Neural cell (in vitro differentiated cells): ENCODE data around the gene SUV39H1. TPM values are rescaled to one million over a fixed set of nuclear protein-coding genes. Genes with fewer than 3 reads are reported as not detected.

Source experiments
- H2AFZ ChIP-seq: fragments of 200-600, 300-800 bp; sonication (generic), shearing (Covaris generic); 2 replicates; pipeline ENCODE4 v1.6.0; 2014; ENCODE audit warnings: low read depth, mild to moderate bottlenecking, antibody characterized with exemption, low read length, moderate library complexity
- H3F3A ChIP-seq: fragments of 200-600 bp; shearing (Covaris generic); 2 replicates; pipeline ENCODE4 v1.6.1; 2016; ENCODE audit warnings: mild to moderate bottlenecking, moderate library complexity, mixed read lengths, antibody characterized with exemption, low read length; ENCODE audit not compliant: insufficient read depth, poor library complexity, severe bottlenecking
- H3K27ac ChIP-seq: fragments of 200-600, 300-800 bp; sonication (generic), shearing (Covaris generic); 2 replicates; pipeline ENCODE4 v1.5.1; 2014; ENCODE audit warnings: mild to moderate bottlenecking, low read length, moderate library complexity
- H3K27me3 ChIP-seq: fragments of 300-800, 200-600 bp; sonication (generic), shearing (Covaris generic); 2 replicates; pipeline ENCODE4 v1.6.0; 2014; ENCODE audit warnings: mild to moderate bottlenecking, low read depth, low read length, moderate library complexity; ENCODE audit not compliant: insufficient read depth
- H3K36me3 ChIP-seq: fragments of 300-800, 200-600 bp; sonication (generic), shearing (Covaris generic); 2 replicates; pipeline ENCODE4 v1.5.1; 2014; ENCODE audit warnings: mild to moderate bottlenecking, antibody characterized with exemption, low read length, moderate library complexity; ENCODE audit not compliant: insufficient read depth
- H3K4me2 ChIP-seq: fragments of 300-800, 200-600 bp; sonication (generic), shearing (Covaris generic); 2 replicates; pipeline ENCODE4 v1.6.0; 2014; ENCODE audit warnings: mild to moderate bottlenecking, low read length
- H3K4me3 ChIP-seq: fragments of 300-800, 200-600 bp; sonication (generic), shearing (Covaris generic); 2 replicates; pipeline ENCODE4 v1.5.1; 2014; ENCODE audit warnings: mild to moderate bottlenecking, low read length, moderate library complexity
- H3K79me2 ChIP-seq: fragments of 200-600 bp; shearing (Covaris generic); replicated peaks from 2 replicates; pipeline ENCODE4 v1.6.0; 2014; ENCODE audit warnings: mild to moderate bottlenecking, low read length, moderate library complexity; ENCODE audit not compliant: insufficient read depth
- H3K9ac ChIP-seq: fragments of 300-800, 200-600 bp; sonication (generic), shearing (Covaris generic); 2 replicates; pipeline ENCODE4 v1.6.1; 2016; ENCODE audit warnings: mild to moderate bottlenecking, low read length, mixed read lengths
- H3K9me2 ChIP-seq: fragments of 200-600 bp; shearing (Covaris generic); 2 replicates; pipeline ENCODE4 v1.6.1; 2016; ENCODE audit warnings: mild to moderate bottlenecking, low read length, mixed read lengths; ENCODE audit not compliant: insufficient read depth
- H3K9me3 ChIP-seq: fragments of 200-600, 300-800 bp; sonication (generic), shearing (Covaris generic); 2 replicates; pipeline ENCODE4 v1.6.1; 2016; ENCODE audit warnings: mild to moderate bottlenecking, mixed run types, low read length, moderate library complexity, mixed read lengths
- H4K20me1 ChIP-seq: fragments of 200-600 bp; shearing (Covaris generic); 2 replicates; pipeline ENCODE4 v1.6.1; 2016; ENCODE audit warnings: mild to moderate bottlenecking, mixed run types; ENCODE audit not compliant: insufficient read depth
- EP300 ChIP-seq: fragments of 450-650 bp; conservative IDR thresholded peaks from 2 replicates; pipeline ENCODE4 v1.6.1; 2014; ENCODE audit warnings: antibody characterized with exemption, mild to moderate bottlenecking, moderate library complexity; ENCODE audit not compliant: poor library complexity, severe bottlenecking
- EZH2 ChIP-seq: fragments of 200-600, 300-800 bp; shearing (Covaris generic), sonication (generic); IDR thresholded peaks from 2 replicates; pipeline ENCODE4 v1.6.1; 2014; ENCODE audit warnings: antibody characterized with exemption, low read length, borderline replicate concordance, mild to moderate bottlenecking; ENCODE audit not compliant: insufficient read depth, poor library complexity, severe bottlenecking
- MXI1 ChIP-seq: fragments of 450-650 bp; conservative IDR thresholded peaks from 2 replicates; pipeline ENCODE4 v1.6.1; 2014; ENCODE audit warnings: antibody characterized with exemption, mild to moderate bottlenecking; ENCODE audit not compliant: poor library complexity, severe bottlenecking
- POLR2AphosphoS5 ChIP-seq: IDR thresholded peaks from 2 replicates; pipeline ENCODE4 v1.6.1; 2012
- RAD21 ChIP-seq: fragments of 450-650 bp; conservative IDR thresholded peaks from 2 replicates; pipeline ENCODE4 v1.6.1; 2014; ENCODE audit warnings: antibody characterized with exemption, mild to moderate bottlenecking, moderate library complexity
- SMC3 ChIP-seq: fragments of 450-650 bp; conservative IDR thresholded peaks from 2 replicates; pipeline ENCODE4 v1.6.1; 2014; ENCODE audit warnings: antibody characterized with exemption, mild to moderate bottlenecking, moderate library complexity; ENCODE audit not compliant: poor library complexity
- TAF1 ChIP-seq: IDR thresholded peaks from 2 replicates; pipeline ENCODE4 v1.6.1; 2012; ENCODE audit warnings: low read depth
- polyA plus RNA-seq: library from polyadenylated mRNA; depleted of rRNA; stranded (reverse); fragments of >200 nt; gene quantifications from 2 replicates; pipeline ENCODE4 v1.2.3, GENCODE V29; 2014
- TF ChIP-seq, protein P1 (sequence below): fragments of 450-650 bp; IDR thresholded peaks from 2 replicates; pipeline ENCODE4 v1.5.1; 2014; ENCODE audit warnings: antibody characterized with exemption, mild to moderate bottlenecking, moderate library complexity; ENCODE audit not compliant: poor library complexity, severe bottlenecking
- TF ChIP-seq, protein P2 (sequence below): IDR thresholded peaks from 2 replicates; pipeline ENCODE4 v1.6.1; 2012; ENCODE audit warnings: borderline replicate concordance

The SUV39H1 gene
- polyA plus RNA-seq, 1 donor from 2014 or later, result 3.2 TPM

DNA sequence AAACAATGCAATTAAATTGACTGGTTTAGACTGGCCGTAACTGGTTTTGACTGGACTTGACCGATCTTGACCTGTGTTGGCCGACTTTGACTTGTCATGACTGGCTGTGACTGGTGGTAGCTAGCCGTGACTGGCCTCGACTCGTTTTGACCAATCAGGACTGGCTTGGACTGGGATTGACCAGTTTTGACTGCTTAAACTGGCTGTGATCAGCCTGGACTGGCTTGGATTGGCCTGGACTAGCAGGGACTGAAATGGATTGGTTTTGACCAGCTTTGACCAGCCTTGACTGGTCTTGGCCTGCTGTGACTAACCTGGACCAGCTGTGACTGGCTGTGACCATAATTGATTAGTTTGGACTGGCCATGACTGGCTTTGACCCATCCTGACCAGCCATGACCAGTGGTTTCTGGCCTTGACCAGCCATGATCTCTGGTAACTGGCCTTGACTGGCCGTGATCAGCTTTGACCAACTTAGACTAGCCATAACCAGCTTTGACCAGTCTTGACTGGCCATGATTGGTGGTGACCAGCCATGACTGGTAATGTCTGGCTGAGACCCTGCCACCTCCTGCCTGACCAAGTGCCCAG, 13.1 kb downstream of the SUV39H1 start:
- Histone ChIP-seq H3K27me3 (no peaks in the 10 kb centered on the region), H3K9me2 (no peaks in the 10 kb centered on the region), H2AFZ (no peak overlapping the region), H3K36me3 (no peaks in the 10 kb centered on the region), H3K4me2 (no peak overlapping the region), H3K4me3 (no peak overlapping the region), H3F3A (no peaks in the 10 kb centered on the region), H3K27ac (no peak overlapping the region), H3K79me2 (no peaks in the 10 kb centered on the region), H4K20me1 (no peaks in the 10 kb centered on the region), H3K9me3 (no peaks in the 10 kb centered on the region), H3K9ac (no peak overlapping the region)
- TF ChIP-seq POLR2AphosphoS5 (no peak), EP300 (no peak), MXI1 (no peak), EZH2 (no peak), TAF1 (no peak), RAD21 (no peak), SMC3 (no peak)
- TF ChIP-seq, protein P1, sequence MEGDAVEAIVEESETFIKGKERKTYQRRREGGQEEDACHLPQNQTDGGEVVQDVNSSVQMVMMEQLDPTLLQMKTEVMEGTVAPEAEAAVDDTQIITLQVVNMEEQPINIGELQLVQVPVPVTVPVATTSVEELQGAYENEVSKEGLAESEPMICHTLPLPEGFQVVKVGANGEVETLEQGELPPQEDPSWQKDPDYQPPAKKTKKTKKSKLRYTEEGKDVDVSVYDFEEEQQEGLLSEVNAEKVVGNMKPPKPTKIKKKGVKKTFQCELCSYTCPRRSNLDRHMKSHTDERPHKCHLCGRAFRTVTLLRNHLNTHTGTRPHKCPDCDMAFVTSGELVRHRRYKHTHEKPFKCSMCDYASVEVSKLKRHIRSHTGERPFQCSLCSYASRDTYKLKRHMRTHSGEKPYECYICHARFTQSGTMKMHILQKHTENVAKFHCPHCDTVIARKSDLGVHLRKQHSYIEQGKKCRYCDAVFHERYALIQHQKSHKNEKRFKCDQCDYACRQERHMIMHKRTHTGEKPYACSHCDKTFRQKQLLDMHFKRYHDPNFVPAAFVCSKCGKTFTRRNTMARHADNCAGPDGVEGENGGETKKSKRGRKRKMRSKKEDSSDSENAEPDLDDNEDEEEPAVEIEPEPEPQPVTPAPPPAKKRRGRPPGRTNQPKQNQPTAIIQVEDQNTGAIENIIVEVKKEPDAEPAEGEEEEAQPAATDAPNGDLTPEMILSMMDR, result no peak
- TF ChIP-seq, protein P2, sequence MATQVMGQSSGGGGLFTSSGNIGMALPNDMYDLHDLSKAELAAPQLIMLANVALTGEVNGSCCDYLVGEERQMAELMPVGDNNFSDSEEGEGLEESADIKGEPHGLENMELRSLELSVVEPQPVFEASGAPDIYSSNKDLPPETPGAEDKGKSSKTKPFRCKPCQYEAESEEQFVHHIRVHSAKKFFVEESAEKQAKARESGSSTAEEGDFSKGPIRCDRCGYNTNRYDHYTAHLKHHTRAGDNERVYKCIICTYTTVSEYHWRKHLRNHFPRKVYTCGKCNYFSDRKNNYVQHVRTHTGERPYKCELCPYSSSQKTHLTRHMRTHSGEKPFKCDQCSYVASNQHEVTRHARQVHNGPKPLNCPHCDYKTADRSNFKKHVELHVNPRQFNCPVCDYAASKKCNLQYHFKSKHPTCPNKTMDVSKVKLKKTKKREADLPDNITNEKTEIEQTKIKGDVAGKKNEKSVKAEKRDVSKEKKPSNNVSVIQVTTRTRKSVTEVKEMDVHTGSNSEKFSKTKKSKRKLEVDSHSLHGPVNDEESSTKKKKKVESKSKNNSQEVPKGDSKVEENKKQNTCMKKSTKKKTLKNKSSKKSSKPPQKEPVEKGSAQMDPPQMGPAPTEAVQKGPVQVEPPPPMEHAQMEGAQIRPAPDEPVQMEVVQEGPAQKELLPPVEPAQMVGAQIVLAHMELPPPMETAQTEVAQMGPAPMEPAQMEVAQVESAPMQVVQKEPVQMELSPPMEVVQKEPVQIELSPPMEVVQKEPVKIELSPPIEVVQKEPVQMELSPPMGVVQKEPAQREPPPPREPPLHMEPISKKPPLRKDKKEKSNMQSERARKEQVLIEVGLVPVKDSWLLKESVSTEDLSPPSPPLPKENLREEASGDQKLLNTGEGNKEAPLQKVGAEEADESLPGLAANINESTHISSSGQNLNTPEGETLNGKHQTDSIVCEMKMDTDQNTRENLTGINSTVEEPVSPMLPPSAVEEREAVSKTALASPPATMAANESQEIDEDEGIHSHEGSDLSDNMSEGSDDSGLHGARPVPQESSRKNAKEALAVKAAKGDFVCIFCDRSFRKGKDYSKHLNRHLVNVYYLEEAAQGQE, result no peak

DNA sequence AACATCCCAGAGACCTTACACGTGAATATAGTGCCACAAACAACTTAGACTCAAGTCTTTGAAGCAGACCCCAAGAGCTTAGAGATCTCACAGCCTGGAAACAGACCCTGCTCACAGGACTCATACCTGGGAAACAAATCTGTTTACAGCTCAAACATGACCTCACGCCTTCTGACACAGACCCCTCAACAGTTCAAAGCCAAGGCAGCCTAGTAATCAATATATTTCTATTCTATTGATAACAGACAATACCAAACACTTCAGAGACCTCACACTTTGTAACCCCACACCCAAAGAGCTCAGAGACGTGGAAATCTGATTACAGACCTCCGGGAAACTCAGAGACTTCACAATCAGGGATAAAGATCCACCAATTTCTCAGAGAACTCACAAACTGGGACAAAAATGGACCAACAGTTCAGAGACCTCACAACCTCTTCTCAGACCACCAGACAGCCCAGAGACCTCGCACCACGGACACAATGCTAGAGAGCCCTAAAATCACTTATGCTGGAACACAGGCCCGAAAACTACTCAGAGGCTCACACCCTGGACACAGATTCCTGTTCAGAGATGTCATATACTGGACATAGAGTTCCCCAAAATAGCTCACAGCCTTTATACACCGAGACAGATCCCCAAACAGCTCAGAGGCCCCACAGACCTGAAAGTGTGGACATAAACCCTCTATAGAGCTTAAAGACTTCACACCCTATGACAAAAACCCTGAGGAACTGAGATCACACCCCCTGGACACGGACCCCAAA, 14.8 kb downstream of the SUV39H1 start:
- no peaks in the 10 kb centered on the region for H3K27me3 ChIP-seq

More for the DNA sequence above, 14.8 kb downstream of the SUV39H1 start:
- Histone ChIP-seq H3K27ac (no peak overlapping the region), H3K9me2 (no peaks in the 10 kb centered on the region), H3K9ac (no peak overlapping the region), H3F3A (no peaks in the 10 kb centered on the region), H3K79me2 (no peaks in the 10 kb centered on the region), H4K20me1 (no peaks in the 10 kb centered on the region), H3K9me3 (no peaks in the 10 kb centered on the region), H2AFZ (no peak overlapping the region), H3K4me3 (no peak overlapping the region), H3K4me2 (no peak overlapping the region), H3K36me3 (no peaks in the 10 kb centered on the region)
- TF ChIP-seq EZH2 (no peak), MXI1 (no peak), SMC3 (no peak), EP300 (no peak), POLR2AphosphoS5 (no peak)
- TF ChIP-seq, protein P1, result no peak
